Panc1 (cell line): ENCODE data around the gene LY6G6F. TPM values are rescaled to one million over a fixed set of nuclear protein-coding genes. Genes with fewer than 3 reads are reported as not detected.

Experiments
- ATAC-seq: fragments of 200-7000 bp; cut with Tn5 transposase; 2 replicates; pipeline ENCODE4 v1.9.1; 2020; ENCODE audit warnings: mild to moderate bottlenecking, moderate library complexity
- BruUV-seq: library from RNA; stranded (reverse); fragments of 400-500 nt; replicated peaks from 2 replicates; lab custom pipeline; 2021; lab: Mats Ljungman, UMichigan
- CTCF ChIA-PET: fragments of 300-600 bp; sonication (Branson Sonifier 250); formaldehyde crosslinking; loops from one replicate; lab custom pipeline; 2022; ENCODE audit warnings: antibody characterized with exemption; lab: Charles Lee
- POLR2A ChIA-PET: fragments of 300-600 bp; sonication (Branson Sonifier 250); formaldehyde crosslinking; loops from one replicate; lab custom pipeline; 2022; ENCODE audit warnings: antibody characterized with exemption; lab: Charles Lee
- DNase-seq: peaks from one replicate; pipeline ENCODE4 v3.0.0-alpha.2; 2010; ENCODE audit warnings: low read depth, low spot score
- H3K27ac ChIP-seq: 2 replicates; pipeline ENCODE4 v1.5.1; 2011; ENCODE audit warnings: mild to moderate bottlenecking, low read length, inconsistent platforms
- H3K27me3 ChIP-seq: fragments of 200-500 bp; sonication (Bioruptor generic); 2 replicates; pipeline ENCODE4 v1.6.0; 2014; ENCODE audit warnings: low read length, inconsistent platforms; ENCODE audit not compliant: control insufficient read depth, insufficient read depth
- H3K36me3 ChIP-seq: fragments of 200-500 bp; sonication (Bioruptor generic); 2 replicates; pipeline ENCODE4 v1.5.1; 2014; ENCODE audit warnings: inconsistent platforms, mild to moderate bottlenecking, low read length, moderate library complexity; ENCODE audit not compliant: control insufficient read depth, insufficient read depth
- H3K4me1 ChIP-seq: 2 replicates; pipeline ENCODE4 v1.5.1; 2011; ENCODE audit warnings: inconsistent platforms, mild to moderate bottlenecking, low read length, moderate library complexity; ENCODE audit not compliant: control insufficient read depth, insufficient read depth
- H3K4me3 ChIP-seq, 2 experiments: 2 replicates each; pipeline ENCODE4 v1.5.1; 2011 to 2012; ENCODE audit warnings: low read depth in 2 of 2, low read length in 2 of 2, mild to moderate bottlenecking in 2 of 2, inconsistent platforms in 1 of 2, moderate library complexity in 1 of 2
- H3K9me3 ChIP-seq: fragments of 200-500 bp; sonication (Bioruptor generic); 2 replicates; pipeline ENCODE4 v1.5.1; 2014; ENCODE audit warnings: low read depth, mild to moderate bottlenecking, inconsistent platforms, low read length, moderate library complexity; ENCODE audit not compliant: control insufficient read depth, insufficient read depth
- POLR2AphosphoS5 ChIP-seq: IDR thresholded peaks from 2 replicates; pipeline ENCODE4 v1.6.1; 2012; ENCODE audit warnings: mild to moderate bottlenecking, low read depth, low read length, moderate library complexity
- SIN3A ChIP-seq: IDR thresholded peaks from 2 replicates; pipeline ENCODE4 v1.6.1; 2012; ENCODE audit warnings: low read depth, mild to moderate bottlenecking, low read length, moderate library complexity, borderline replicate concordance; ENCODE audit not compliant: insufficient read depth
- TCF7L2 ChIP-seq: IDR thresholded peaks from 2 replicates; pipeline ENCODE4 v1.6.1; 2011; ENCODE audit warnings: mild to moderate bottlenecking, low read depth, low read length, inconsistent platforms
- in situ Hi-C: cut with HindIII; loops from 2 replicates; pipeline ENCODE4 v1.10.0; 2016; ENCODE audit warnings: low sequenced_read_pairs, low pct_unique_long_range_greater_than_20kb
- intact Hi-C: fragments of 100-400 bp; cut with micrococcal nuclease; formaldehyde crosslinking; loops from one replicate; pipeline ENCODE4 v1.10.0; 2022; ENCODE audit not compliant: unreplicated experiment
- total RNA-seq: library from RNA; stranded (reverse); gene quantifications from one replicate; pipeline ENCODE4 v1.2.1, GENCODE V29; 2021; ENCODE audit not compliant: unreplicated experiment
- TF ChIP-seq, protein P1 (sequence below), 2 experiments: IDR thresholded peaks; 2 replicates each; pipeline ENCODE4 v1.6.1; 2011 to 2012; ENCODE audit warnings: low read depth in 2 of 2, control low read depth in 1 of 2, low read length in 1 of 2, mild to moderate bottlenecking in 1 of 2, moderate library complexity in 1 of 2; ENCODE audit not compliant: insufficient read depth in 1 of 2
- TF ChIP-seq, protein P2 (sequence below): fragments of 450-650 bp; IDR thresholded peaks from 2 replicates; pipeline ENCODE4 v1.5.1; 2017; ENCODE audit warnings: mild to moderate bottlenecking

Gene LY6G6F
- total RNA-seq, 1 experiment from 2014 or later: not detected

GRCh38 chr6:31692886-31693285 is 13.8 kb upstream of the LY6G6F start:
- BruUV-seq: no TSS peak
- Histone ChIP-seq H3K9me3 (no peaks in the 10 kb centered on the region), H3K27me3 (no peaks in the 10 kb centered on the region), H3K4me3 (no peak overlapping the region), H3K36me3 (peaks cover 6% of the 10 kb centered on the region; the same call in 1 of the 2 replicates), H3K4me1 (no peaks in the 10 kb centered on the region), H3K27ac (no peak overlapping the region)
- TF ChIP-seq, protein P1, sequence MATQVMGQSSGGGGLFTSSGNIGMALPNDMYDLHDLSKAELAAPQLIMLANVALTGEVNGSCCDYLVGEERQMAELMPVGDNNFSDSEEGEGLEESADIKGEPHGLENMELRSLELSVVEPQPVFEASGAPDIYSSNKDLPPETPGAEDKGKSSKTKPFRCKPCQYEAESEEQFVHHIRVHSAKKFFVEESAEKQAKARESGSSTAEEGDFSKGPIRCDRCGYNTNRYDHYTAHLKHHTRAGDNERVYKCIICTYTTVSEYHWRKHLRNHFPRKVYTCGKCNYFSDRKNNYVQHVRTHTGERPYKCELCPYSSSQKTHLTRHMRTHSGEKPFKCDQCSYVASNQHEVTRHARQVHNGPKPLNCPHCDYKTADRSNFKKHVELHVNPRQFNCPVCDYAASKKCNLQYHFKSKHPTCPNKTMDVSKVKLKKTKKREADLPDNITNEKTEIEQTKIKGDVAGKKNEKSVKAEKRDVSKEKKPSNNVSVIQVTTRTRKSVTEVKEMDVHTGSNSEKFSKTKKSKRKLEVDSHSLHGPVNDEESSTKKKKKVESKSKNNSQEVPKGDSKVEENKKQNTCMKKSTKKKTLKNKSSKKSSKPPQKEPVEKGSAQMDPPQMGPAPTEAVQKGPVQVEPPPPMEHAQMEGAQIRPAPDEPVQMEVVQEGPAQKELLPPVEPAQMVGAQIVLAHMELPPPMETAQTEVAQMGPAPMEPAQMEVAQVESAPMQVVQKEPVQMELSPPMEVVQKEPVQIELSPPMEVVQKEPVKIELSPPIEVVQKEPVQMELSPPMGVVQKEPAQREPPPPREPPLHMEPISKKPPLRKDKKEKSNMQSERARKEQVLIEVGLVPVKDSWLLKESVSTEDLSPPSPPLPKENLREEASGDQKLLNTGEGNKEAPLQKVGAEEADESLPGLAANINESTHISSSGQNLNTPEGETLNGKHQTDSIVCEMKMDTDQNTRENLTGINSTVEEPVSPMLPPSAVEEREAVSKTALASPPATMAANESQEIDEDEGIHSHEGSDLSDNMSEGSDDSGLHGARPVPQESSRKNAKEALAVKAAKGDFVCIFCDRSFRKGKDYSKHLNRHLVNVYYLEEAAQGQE (IDR thresholded peaks at IDR 0.05; ENCODE audit: insufficient read depth in 1 of 2, low read depth in 2 of 2, low read length in 1 of 2): no peak
- TF ChIP-seq, protein P2, sequence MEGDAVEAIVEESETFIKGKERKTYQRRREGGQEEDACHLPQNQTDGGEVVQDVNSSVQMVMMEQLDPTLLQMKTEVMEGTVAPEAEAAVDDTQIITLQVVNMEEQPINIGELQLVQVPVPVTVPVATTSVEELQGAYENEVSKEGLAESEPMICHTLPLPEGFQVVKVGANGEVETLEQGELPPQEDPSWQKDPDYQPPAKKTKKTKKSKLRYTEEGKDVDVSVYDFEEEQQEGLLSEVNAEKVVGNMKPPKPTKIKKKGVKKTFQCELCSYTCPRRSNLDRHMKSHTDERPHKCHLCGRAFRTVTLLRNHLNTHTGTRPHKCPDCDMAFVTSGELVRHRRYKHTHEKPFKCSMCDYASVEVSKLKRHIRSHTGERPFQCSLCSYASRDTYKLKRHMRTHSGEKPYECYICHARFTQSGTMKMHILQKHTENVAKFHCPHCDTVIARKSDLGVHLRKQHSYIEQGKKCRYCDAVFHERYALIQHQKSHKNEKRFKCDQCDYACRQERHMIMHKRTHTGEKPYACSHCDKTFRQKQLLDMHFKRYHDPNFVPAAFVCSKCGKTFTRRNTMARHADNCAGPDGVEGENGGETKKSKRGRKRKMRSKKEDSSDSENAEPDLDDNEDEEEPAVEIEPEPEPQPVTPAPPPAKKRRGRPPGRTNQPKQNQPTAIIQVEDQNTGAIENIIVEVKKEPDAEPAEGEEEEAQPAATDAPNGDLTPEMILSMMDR: no peak
- TF ChIP-seq POLR2AphosphoS5 (no peak), SIN3A (no peak), TCF7L2 (no peak)
- intact Hi-C loops (no loop called here), in situ Hi-C loops (no loop called here)
- ChIA-PET POLR2A (interaction anchor here (0.7 kb wide), 1 partner anchor 46 kb away, joined by 3 read pairs; no protein-coding TSS in a partner anchor), CTCF (no interaction called here)
- ATAC-seq (no peak), DNase-seq (no peak)

GRCh38 chr6:31693535-31693934 is 13.1 kb upstream of the LY6G6F start:
- intact Hi-C loops (no loop called here), in situ Hi-C loops (no loop called here)
- no TSS peak for BruUV-seq
- no peak for TF ChIP-seq POLR2AphosphoS5
- TF ChIP-seq SIN3A: no peak
- TF ChIP-seq, protein P1 (IDR thresholded peaks at IDR 0.05; ENCODE audit: insufficient read depth in 1 of 2, low read depth in 2 of 2, low read length in 1 of 2): no peak
- TF ChIP-seq, protein P2: no peak
- TF ChIP-seq TCF7L2: no peak
- DNase-seq (no peak), ATAC-seq (no peak)
- H3K36me3 ChIP-seq: peaks cover 4% of the 10 kb centered on the region; the same call in 1 of the 2 replicates
- H3K4me3 ChIP-seq: no peak overlapping the region
- no peaks in the 10 kb centered on the region for H3K4me1 ChIP-seq
- H3K27ac ChIP-seq: no peak overlapping the region
- CTCF ChIA-PET: interaction anchor here (0.6 kb wide), 1 partner anchor 12 kb away, joined by 3 read pairs; no protein-coding TSS in a partner anchor
- H3K27me3 ChIP-seq: no peaks in the 10 kb centered on the region
- POLR2A ChIA-PET: interaction anchor here (0.7 kb wide), 2 partner anchors 21 to 45 kb away, joined by 3 to 9 read pairs; no protein-coding TSS in a partner anchor
- no peaks in the 10 kb centered on the region for H3K9me3 ChIP-seq
